Stimulated activated CD4-positive, alpha-beta T cell treated with anti-CD3 and anti-CD28 coated beads, Interleukin-15, amount 100 ng/mL, for 48 hours (primary cell): ENCODE results near the gene ATP6V0B.

Experiments used
- DNase-seq, 2 donors: peaks; one replicate each; pipeline ENCODE4 v3.0.0-alpha.2; 2020; ENCODE audit warnings: low read depth in 2 of 2

The ATP6V0B gene

DNA sequence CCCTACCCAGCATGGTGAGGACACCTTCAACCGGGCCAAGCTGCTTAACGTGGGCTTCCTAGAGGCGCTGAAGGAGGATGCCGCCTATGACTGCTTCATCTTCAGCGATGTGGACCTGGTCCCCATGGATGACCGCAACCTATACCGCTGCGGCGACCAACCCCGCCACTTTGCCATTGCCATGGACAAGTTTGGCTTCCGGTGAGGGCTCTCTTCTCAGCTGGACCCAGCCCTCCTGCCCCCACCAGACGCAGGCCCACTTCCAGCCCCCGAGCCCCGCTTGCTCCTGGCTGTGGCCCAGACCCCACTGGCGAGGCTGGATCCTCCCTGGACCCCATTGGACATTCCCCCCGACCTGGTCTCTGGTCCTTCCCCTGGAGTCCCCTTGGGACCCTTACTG lies 10.1 kb downstream of the ATP6V0B start:
- no peak for DNase-seq

DNA sequence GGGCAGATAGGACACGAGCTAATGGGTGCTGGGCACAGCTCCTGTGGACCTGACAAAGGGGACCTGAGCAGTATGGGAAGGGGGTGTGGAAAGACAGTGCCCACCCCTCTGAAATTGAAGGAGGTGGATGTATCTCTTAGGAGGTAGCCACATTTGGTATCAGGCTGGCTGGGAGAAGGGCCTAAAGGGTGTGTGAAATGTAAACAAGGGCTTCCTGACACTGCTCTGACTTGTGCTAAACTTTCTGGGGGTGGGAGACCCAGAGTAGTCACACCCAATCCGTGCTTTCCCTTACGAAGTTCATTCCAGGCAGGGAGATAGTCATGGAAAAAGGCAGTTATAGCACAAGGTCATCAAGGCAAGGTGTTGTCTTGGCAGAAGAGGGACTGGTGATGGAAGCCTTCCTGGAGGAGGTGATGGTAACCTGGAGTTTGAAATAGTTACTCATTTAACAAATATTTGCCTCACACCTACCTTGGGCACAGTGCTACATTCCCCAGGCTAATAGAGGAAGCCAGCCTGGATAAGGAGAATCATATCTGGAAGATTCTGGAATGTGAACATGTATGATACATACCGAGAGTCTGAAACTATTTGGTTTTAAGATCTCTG lies 11.3 kb downstream of the ATP6V0B start:
- DNase-seq = no peak

DNA sequence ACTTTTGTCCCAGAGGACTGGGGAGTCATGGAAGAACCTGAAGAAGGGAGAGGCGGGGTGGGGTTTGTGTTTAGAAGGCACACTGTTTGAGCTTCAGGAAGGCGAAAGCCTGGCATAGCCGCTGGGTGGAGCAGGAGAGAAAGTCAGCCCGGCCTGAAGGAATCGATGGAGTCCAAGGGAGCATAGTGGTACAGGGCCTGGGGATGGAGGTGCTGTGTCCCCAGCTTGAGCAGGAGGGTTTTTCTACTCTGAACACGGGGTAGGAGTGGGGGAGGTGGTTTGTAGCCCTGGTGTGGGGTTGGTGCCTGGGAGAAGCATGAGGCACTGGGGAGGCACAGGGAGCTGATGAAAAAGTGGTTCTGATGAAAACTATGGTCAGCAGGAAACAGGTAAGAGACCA lies 12.0 kb downstream of the ATP6V0B start:
- no peak for DNase-seq

DNA sequence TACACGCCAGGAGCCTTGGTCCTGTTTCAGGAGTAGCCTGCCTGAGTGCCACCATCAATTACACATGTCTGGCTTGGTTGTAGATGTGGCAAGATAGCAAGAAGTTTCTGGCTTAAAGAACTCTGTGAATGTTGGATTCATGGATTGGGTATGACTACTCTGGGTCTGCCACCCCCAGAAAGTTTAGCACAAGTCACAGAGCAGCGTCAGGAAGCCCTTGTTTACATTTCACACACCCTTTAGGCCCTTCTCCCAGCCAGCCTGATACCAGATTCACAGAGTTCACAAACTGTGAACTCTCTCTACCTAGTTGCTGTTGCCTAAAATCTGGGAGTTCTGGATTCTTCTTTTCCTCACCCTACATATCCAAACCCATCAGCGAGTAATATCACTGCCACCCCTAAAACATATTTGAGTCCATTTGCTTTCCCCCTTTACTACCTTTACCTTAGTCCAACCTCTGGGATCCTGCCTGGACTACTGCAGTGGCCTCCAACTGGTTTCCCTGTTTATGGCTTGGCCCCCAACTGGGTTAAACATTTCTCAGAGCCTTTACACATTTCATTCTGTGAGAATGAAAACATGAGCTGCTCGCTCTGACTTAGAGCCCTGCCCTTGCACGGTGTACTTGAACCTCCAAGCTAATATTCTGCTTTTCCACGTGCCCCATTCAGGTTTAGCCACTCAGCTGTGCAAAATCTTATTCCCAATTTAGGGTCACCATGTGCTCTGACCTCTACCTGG lies 12.6 kb downstream of the ATP6V0B start:
- DNase-seq = no peak

DNA sequence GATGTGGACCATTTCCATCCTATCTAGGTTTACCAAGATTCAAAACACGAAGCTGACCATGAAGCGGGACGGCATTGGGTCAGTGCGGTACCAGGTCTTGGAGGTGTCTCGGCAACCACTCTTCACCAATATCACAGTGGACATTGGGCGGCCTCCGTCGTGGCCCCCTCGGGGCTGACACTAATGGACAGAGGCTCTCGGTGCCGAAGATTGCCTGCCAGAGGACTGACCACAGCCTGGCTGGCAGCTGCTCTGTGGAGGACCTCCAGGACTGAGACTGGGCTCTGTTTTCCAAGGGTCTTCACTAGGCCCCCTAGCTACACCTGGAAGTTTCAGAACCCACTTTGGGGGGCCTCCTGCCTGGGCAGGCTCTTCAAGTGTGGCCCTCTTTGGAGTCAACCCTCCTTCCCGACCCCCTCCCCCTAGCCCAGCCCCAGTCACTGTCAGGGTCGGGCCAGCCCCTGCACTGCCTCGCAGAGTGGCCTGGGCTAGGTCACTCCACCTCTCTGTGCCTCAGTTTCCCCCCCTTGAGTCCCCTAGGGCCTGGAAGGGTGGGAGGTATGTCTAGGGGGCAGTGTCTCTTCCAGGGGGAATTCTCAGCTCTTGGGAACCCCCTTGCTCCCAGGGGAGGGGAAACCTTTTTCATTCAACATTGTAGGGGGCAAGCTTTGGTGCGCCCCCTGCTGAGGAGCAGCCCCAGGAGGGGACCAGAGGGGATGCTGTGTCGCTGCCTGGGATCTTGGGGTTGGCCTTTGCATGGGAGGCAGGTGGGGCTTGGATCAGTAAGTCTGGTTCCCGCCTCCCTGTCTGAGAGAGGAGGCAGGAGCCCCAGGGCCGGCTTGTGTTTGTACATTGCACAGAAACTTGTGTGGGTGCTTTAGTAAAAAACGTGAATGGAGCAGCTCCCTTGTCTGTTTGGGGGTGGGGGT lies 15.8 kb downstream of the ATP6V0B start:
- no peak for DNase-seq

DNA sequence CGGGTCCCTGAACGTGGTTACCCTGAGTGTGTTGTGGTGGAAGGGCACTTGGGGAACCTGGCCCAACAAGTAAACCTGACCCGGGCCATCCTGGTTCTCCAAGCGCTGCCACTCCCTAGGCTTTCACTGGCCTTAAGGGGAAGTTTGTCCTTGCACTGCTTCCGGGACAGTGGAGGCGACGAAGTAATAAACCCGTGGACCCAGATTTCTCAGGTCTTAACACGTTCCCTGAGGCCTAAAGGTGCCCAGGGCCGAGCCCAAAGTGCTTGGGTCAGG lies 16.4 kb downstream of the ATP6V0B start:
- DNase-seq = no peak

DNA sequence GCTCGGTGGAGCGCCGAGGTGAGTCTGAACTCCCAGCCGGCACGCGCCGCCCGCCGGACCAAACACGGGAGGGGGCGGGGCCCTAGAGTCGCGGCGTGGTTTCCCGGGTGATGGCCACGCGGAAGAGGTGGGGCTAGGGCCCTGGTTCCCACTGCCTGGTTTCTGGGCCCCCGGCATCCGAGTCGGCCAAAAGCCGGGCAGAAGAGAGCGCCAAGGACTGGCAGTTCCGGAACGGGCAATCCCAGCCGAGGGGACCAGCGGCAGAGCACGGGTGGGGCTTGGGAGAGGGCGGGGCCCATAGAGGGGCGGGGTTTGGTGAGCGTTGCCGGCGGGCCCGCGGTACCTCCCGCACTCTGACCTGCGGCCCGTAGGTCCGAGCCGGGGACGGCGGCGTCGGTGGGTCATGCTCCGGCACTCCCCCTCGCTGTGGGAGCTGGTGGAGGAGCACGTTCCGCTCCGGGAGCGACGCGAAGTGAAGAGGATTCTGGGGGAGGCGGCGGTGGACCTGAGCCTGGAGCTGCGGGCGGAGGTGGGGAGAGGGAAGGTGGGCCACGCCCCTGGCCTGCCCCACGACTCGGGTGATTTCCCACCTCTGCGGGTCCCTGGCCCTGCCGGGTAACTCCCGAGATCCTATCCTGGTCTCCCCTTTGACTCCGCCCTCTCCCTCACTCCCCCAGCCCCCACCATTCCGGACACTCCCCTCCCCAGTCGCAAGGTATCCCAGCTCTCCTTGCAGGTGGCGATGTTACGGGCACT lies 16.9 kb downstream of the ATP6V0B start, which contains the start of gene CCDC24:
Gene CCDC24, plus strand, starts transcription at position 124 of the 756 bp plus-strand sequence. Its CDS starts 280 bp downstream, at position 404.
- DNase-seq = peak; percentile 42 to 69

DNA sequence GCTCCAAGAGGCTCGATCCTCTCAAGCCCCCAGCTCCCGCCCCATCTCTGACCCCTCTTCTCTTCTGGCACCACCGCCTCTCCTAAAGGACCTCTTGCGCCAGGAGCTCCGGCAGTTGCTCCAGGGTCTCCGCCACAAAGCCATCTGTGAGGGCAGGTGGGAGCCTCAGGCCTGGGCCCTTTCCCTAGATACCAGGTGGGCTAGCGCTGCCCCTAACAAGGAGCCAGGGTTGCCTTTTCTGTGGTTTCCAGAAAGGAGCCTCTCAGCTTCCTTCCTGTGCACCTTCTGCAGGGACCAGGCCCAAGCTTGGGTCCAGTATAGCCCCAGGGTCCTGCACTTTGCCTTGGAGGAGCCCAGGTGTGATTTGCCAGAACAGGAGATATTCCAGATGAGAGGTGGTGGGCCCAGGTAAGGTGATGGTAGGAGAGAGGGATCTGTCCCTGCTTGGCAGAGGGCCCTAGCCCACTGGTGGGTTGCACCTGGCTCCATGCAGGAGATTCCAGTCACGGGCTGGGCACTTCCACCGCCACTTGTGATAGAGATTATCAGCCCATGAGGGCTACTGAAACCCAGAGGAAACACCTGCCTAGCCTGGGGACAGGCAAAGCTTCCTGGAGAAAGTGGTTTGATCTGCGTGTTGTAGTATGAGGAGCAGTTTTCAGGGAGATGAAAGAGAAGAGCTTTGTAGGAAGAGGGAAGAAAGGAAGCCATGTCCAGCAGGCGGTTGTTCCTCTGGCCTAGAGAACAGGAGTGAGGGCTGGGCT lies 17.7 kb downstream of the ATP6V0B start:
- no peak for DNase-seq

DNA sequence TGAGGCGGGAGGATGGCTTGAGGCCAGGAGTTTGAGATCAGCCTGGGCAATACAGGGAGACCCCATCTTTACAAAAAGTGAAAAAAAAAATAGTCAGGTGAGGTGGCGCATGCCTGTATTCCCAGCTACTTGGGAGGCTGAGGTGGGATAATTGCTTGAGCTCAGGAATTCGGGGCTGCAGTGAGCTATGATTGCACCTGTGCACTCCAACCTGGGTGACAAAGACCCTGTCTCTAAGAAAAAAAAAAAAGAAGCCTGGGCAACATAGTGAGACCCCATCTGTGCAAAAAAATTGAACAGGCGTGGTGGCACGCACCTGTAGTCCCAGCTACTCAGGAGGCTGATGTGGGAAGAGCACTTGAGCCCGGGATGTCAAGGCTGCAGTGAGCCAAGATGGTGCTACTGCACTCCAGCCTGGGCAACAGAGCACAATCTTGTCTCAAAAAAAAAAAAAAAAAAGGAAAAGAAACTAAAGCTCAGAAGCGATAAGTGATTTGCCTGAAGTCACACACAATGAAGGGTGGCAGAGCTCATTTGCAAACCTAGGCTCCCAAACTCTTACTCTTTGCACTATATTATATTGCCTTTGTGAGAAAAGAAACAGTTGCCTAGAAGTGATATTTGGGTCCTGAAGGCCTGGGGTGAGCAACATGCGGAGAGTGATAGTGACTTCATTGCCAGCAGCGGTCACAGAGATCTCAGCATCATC lies 18.6 kb downstream of the ATP6V0B start:
- no peak for DNase-seq

DNA sequence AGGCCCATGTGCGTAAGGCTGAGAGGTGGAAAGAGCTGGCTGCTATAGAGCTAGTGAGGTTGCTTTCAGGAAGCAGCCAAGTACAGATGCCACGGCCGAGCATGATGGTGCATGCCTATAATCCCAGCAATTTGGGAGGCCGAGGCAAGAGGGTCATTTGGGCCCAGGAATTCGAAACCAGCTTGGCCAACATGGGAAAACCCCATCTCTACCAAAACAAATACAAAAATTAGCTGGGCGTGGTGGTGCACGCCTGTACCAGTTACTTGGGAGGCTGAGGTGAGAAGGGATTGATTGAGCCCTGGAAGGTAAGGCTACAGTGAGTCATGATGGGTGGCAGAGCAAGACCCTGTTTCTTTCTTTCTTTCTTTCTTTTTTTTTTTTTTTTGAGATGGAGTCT lies 19.3 kb downstream of the ATP6V0B start:
- DNase-seq = no peak

DNA sequence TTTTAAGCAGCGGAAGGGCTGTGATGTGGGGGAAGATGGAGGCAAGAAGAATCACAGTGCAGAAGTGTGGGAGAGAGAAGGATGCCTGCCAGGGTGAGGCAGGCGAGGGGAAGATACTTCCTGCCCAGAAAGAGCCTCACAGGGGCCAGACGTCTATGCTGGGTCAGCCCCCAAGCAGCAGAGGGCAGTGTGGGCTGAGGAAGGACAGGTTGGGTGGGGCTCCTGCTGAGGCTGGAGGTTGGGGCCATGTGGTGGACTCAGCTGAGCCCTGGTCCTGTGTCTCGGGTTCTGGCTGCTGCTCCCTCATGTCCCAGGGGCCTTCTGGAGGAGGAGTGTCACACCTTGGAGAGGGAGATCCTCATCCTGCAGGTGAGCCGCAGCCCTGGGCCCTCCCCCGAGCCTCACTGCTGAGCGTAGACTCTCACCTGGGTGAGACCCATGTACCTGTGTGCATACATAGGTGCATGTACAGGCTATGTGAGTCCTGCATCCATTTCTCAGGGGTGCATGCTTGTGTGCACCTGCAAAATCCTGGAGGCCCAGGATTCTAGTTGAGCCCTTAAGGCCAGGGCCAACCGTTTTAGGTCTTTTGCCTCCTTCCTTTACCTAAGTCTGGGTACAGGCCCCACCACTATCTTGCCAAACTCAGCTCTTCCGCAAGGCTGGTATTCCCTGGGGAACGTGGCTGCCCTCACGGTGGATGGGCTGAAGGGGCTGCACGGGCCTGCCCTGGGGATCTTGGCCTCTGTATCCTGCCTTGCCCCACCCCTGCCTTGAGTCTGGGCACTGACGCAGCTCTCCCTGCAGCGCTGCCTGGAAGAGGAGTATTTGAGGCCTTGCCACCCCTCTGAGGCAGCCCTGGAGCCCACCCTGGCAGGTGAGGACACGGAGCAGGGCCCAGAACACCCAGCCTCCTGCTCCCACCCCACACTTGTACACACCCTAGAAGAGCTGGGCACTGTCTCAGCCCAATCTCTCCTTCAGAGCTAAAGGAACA lies 20.3 kb downstream of the ATP6V0B start:
- no peak for DNase-seq

DNA sequence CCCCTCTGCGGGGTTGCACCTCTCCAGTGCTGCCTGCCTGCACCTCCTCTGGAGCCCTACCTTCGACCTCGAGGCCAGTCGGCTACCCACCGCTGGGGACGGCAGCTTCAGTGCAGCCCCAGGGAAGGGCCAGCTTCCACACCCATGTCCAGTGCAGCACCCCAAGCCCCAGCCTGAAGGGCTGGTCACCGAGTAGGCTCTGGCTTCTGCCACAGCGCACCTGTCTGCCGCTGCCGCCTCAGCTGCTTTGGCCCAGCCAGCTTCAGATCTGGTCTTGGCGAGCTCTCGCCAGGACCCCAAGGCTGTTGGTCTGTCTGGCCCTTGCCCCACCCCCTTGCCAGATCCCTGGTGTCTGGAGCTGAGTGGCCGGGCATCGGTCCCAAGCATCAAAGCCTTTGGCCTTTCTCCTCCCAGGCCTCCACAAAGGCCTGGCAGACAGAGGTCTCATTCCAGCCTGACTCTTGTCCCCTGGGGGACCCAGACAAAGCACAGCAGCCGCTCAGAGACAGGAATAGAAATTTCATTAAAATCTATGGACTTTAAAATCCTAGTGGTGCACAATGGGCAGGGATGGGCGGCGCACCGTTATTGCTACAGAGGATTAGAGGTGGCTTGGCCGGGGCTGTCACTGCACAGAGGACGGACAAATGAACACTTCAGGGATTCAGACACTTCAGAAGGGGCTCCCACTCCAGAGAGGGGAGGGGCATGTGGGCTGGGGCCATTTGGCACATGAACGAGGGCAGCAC lies 21.4 kb downstream of the ATP6V0B start:
- no peak for DNase-seq

DNA sequence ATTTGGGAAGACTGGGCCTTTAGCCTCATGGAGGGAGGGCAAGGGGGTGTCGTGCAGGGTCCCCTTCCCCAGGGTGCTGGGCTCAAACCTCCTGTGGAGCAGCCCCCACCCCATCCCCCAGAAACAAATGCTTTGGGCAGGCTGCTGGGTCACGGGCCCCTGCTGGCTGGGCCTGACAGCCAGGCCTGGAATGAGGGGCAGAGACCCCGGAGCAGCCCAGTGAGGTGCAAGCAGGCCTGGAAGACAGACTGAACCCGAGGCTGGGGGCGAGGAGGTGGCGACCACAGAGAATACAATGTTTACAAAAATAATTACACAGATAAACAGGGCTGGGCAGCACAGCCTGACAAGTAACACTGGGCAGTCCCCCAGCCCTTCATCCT lies 22.0 kb downstream of the ATP6V0B start:
- DNase-seq = no peak

DNA sequence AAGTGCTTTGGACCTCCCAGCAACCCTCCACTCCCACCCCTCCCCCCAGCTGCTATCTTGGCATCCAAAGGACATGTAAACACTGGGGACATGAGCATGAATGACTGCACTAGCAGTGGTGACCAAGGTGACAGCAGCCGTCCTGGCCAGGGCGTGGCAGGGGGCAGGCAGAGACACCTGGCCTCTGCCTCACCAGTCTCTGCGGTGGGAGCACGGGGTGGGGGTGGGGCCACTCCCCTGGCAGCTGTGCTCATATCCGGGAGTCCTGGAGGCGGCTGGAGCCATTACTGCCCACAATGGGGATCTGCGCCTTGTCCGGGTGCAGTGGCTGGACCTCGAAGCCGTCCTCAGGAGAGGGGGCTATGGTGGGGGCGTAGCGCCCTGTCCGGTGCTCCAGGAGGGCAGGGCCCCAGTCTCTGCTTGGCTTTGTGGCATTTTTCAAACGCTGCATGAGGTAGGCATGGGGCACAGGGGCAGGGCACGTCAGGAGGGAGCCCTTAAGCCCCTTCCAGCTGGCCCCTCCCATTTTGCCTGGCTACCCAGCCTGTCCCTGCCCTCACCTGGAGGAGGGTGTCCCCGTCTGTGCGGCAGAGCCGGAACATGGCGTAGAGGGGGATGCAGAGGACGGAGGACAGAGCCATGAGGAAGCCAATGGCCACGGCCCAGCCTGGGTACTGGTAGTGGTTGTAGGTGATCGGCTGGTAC lies 22.7 kb downstream of the ATP6V0B start:
- DNase-seq = no peak

DNA sequence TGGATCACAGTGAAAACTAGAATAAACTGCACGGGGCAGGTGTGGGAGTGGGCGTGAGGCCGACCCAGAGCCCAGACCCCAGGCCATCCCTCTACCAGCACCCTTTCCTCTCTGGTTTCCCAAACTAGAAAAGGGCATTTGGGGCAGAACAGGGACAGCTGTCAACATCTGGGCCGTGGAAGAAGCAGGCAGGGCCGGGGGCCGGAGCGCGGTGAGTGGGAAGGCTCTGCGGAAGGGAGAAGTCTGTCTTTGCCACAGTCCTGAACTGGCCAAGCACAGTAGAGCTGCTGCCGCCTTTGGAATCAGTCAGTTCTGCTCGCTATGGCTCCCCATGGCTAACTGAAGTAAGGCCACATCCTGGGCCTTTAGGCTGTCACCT lies 23.2 kb downstream of the ATP6V0B start:
- no peak for DNase-seq

DNA sequence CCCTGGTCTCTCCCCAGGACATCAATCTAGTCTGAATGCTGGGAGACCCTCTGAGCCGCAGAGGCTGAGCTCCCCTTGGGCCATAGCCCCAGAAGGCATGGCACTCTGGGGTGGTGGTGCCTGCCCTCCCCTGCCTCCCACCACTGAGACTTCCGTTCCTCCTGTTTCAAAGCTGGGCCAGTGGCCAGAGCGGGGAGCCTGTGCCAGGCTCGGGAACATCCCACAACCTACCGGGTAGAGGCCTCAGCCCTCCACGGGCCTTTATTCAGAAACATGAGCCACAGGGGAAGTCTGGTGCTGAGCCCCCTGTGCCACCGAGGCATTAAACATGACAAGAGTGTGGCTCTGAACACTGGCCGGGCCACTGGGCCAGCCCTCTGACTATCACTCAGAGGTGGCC lies 24.7 kb downstream of the ATP6V0B start:
- no peak for DNase-seq

DNA sequence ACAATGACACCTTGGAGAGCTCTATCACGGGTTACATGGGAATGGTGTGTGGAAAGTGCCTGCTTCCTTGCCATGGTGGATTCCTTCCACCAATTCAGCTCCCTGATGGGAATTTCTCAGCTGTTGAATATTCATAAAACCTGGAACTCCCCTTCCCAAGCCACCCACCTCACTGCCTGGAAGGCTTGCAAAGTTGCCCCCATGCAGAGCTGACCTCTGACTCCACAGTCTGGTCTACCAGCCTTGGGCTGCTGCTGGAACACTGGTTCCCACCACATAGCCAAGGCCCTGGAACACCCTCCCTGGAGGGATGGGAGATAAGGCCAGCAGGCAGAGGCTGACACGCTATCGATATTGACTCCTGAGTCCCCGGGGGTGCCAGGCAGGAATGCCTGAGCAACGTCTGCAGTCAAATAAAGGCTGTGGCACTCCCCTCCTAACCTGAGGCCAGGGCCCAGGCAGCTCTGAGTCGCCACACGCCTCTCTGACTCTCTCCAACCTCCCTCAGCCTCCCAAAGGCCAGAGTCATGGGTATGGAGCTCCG lies 25.4 kb downstream of the ATP6V0B start:
- no peak for DNase-seq

DNA sequence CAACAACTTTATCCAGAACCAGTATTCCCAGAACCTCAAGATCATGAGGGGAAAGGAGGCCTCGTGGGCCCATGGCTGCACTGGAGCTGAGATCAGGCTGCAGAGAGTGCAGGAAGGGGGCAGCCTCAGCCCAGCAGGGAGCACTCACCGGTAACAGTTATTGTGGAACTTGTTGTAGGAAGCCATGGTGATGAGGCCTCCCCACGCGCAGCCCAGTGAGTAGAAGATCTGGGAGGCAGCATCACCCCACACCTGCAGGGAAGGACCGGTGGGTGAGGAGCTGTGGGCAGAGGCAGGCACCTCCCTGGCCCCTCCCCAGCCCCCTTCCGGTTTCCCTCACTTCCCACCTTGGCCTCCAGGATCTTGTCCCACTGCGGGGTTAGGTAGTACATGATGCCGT lies 27.4 kb downstream of the ATP6V0B start:
- DNase-seq = no peak
